Measurements from ENCODE around the gene FXYD3. TPM values are rescaled to one million over a fixed set of nuclear protein-coding genes. Genes with fewer than 3 reads are reported as not detected.
A peak's percentile ranks its signal among the peaks of the same experiment; 100 is the strongest.

Gene FXYD3, protein sequence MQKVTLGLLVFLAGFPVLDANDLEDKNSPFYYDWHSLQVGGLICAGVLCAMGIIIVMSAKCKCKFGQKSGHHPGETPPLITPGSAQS
- 1.0 TPM in 1 of 2 replicates, not detected in the other for total RNA-seq

DNA sequence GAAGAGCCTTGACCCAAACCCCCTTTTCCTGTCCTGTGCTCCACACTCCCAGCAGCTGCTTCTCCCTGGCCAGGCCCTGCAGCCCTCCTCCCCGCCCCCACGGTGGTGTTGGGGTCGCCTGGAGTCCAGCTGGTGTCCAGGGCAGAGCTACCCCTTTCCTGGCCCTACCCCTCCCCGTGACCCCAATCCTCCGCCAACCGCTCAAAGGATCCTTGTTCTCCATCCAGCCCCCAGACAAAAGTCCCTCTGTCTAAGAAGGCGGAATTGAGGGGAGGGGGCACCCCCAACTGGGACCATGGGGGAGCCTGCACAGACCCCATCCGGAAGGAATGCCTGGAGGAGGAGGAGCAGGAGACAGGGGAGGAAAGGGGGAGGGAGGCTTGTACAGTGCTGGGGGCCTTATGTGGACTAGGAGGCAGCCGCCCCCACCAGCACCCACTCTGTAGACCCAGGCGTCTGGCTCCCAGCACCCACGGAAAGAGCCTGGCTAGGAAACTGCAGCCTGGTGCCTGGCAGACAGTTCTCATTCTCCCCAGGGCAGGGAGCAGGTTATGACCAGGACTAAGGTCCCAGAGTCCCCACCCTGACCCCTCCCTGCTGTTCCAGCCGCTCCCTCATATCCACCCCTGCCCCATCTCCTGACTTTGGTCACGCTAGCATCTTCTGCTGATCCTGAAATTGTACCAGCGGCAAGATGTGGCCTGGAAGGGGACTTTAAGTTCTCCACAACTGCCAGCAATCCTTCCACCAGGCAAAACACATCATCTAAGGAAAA is at the start of gene FXYD3:
Gene FXYD3, plus strand, starts transcription at position 647 of the 775 bp plus-strand sequence. CDS start 3,554 bp downstream, outside the sequence.
- TF ChIP-seq, protein P1, sequence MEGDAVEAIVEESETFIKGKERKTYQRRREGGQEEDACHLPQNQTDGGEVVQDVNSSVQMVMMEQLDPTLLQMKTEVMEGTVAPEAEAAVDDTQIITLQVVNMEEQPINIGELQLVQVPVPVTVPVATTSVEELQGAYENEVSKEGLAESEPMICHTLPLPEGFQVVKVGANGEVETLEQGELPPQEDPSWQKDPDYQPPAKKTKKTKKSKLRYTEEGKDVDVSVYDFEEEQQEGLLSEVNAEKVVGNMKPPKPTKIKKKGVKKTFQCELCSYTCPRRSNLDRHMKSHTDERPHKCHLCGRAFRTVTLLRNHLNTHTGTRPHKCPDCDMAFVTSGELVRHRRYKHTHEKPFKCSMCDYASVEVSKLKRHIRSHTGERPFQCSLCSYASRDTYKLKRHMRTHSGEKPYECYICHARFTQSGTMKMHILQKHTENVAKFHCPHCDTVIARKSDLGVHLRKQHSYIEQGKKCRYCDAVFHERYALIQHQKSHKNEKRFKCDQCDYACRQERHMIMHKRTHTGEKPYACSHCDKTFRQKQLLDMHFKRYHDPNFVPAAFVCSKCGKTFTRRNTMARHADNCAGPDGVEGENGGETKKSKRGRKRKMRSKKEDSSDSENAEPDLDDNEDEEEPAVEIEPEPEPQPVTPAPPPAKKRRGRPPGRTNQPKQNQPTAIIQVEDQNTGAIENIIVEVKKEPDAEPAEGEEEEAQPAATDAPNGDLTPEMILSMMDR (conservative IDR thresholded peaks at IDR 0.05; ENCODE audit: low read depth, low read length), result no peak
- H3K4me3 ChIP-seq (ENCODE audit: low read depth, low read length), result no peak within 1 kb of the TSS
- no peak for DNase-seq (ENCODE audit: low read depth)

DNA sequence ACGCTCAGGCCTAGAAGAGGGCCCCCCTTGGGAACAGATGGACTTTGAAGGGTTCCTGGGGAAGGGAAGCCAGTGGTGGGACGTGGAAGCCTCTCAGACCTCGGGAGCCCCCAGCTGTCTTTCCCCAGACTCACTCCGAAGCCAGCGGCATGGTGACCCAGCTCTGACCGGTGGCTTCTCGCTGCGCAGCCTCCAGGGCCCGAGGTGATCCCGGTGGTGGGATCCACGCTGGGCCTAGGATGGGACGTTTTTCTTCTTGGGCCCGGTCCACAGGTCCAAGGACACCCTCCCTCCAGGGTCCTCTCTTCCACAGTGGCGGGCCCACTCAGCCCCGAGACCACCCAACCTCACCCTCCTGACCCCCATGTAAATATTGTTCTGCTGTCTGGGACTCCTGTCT is 49.5 kb upstream of the FXYD3 start:
- no peak overlapping the region for H3K4me3 ChIP-seq (ENCODE audit: low read depth, low read length)
- no peak for DNase-seq (ENCODE audit: low read depth)
- TF ChIP-seq, protein P1 (conservative IDR thresholded peaks at IDR 0.05; ENCODE audit: low read depth, low read length), result no peak

GRCh38 chr19:35066691-35067563 is 48.7 kb upstream of the FXYD3 start:
- no peak overlapping the region for H3K4me3 ChIP-seq (ENCODE audit: low read depth, low read length)
- DNase-seq (ENCODE audit: low read depth), result no peak
- TF ChIP-seq, protein P1 (conservative IDR thresholded peaks at IDR 0.05; ENCODE audit: low read depth, low read length), result peak; percentile 92

- TF ChIP-seq, protein P1 (conservative IDR thresholded peaks at IDR 0.05; ENCODE audit: low read depth, low read length), result no peak
- no peak overlapping the region for H3K4me3 ChIP-seq (ENCODE audit: low read depth, low read length)
- no peak for DNase-seq (ENCODE audit: low read depth)
Observed at GRCh38 chr19:35068941-35069634, 46.5 kb upstream of the FXYD3 start.

- TF ChIP-seq, protein P1 (conservative IDR thresholded peaks at IDR 0.05; ENCODE audit: low read depth, low read length), result no peak
- no peak overlapping the region for H3K4me3 ChIP-seq (ENCODE audit: low read depth, low read length)
- DNase-seq (ENCODE audit: low read depth), result no peak
Observed at GRCh38 chr19:35069696-35070095, 45.9 kb upstream of the FXYD3 start.

DNA sequence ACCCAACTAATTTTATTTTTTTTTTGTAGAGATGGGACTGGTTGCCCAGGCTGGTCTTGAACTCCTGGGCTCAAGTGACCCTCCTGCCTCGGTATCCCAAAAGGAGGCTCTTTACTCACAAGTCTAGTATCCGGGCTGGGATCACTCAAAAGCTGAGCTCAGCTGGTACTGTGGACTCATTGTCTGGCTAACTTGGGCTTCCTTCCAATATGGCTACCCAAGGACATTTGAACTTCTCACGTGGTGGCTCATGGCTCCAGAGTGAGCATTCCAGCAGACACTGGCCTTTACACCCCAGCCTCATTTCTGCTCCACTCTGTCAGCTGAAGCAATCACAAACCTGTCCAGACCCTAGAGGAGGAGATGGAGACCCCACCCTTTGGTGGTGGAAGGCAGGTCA is 45.2 kb upstream of the FXYD3 start:
- no peak overlapping the region for H3K4me3 ChIP-seq (ENCODE audit: low read depth, low read length)
- TF ChIP-seq, protein P1 (conservative IDR thresholded peaks at IDR 0.05; ENCODE audit: low read depth, low read length), result no peak
- no peak for DNase-seq (ENCODE audit: low read depth)
